NCI-H524 (cell line): ENCODE measurements around the gene CACNA1E.

ENCODE experiments used
- DNase-seq, 2 experiments: peaks; one replicate each; lab custom pipeline; 2025; lab: John Stamatoyannopoulos, UW

The CACNA1E gene

GRCh38 chr1:181587870-181588438 lies 104.6 kb downstream of the CACNA1E start:
- no peak for DNase-seq

GRCh38 chr1:181588631-181589030 lies 105.3 kb downstream of the CACNA1E start:
- no peak for DNase-seq

GRCh38 chr1:181592255-181592859 lies 109.0 kb downstream of the CACNA1E start:
- DNase-seq: no peak

- no peak for DNase-seq
These were observed 109.7 kb downstream of the CACNA1E start for GRCh38 chr1:181593042-181593441.

- DNase-seq: no peak
These were observed 111.2 kb downstream of the CACNA1E start for GRCh38 chr1:181594553-181594952.

GRCh38 chr1:181595234-181595633 lies 111.9 kb downstream of the CACNA1E start:
- DNase-seq: no peak

GRCh38 chr1:181601186-181601950 lies 118.1 kb downstream of the CACNA1E start:
- DNase-seq: peak in 1 of 2 experiments; percentile 27

- DNase-seq: no peak
These were observed 120.6 kb downstream of the CACNA1E start for GRCh38 chr1:181603735-181604410.

GRCh38 chr1:181604482-181605249 lies 121.3 kb downstream of the CACNA1E start:
- peak in 1 of 2 experiments; percentile 6 for DNase-seq

GRCh38 chr1:181607524-181607923 lies 124.2 kb downstream of the CACNA1E start:
- no peak for DNase-seq

- no peak for DNase-seq
These were observed 125.1 kb downstream of the CACNA1E start for GRCh38 chr1:181608386-181608785.

GRCh38 chr1:181608948-181609347 lies 125.6 kb downstream of the CACNA1E start:
- no peak for DNase-seq

GRCh38 chr1:181612100-181612499 lies 128.8 kb downstream of the CACNA1E start:
- DNase-seq: no peak

- no peak for DNase-seq
These were observed 135.2 kb downstream of the CACNA1E start for GRCh38 chr1:181618559-181618958.

GRCh38 chr1:181620183-181620582 lies 136.9 kb downstream of the CACNA1E start:
- no peak for DNase-seq

- no peak for DNase-seq
These were observed 140.5 kb downstream of the CACNA1E start for GRCh38 chr1:181623850-181624249.

- DNase-seq: no peak
These were observed 143.1 kb downstream of the CACNA1E start for GRCh38 chr1:181626279-181626938.

GRCh38 chr1:181630398-181630797 lies 147.1 kb downstream of the CACNA1E start:
- DNase-seq: no peak

GRCh38 chr1:181630838-181631237 lies 147.5 kb downstream of the CACNA1E start:
- DNase-seq: no peak

- no peak for DNase-seq
These were observed 149.2 kb downstream of the CACNA1E start for GRCh38 chr1:181632492-181632891.

GRCh38 chr1:181632960-181633359 lies 149.6 kb downstream of the CACNA1E start:
- no peak for DNase-seq
